HepG2 (cell line): ENCODE results near the gene SEC62. TPM values are rescaled to one million over a fixed set of nuclear protein-coding genes. Genes with fewer than 3 reads are reported as not detected.
A peak's percentile ranks its signal among the peaks of the same experiment; 100 is the strongest.

ENCODE experiments used
- CCDC6 ChIP-seq: sonication (generic); formaldehyde crosslinking; IDR thresholded peaks from 2 replicates; pipeline ENCODE4 v1.8.1; 2022; ENCODE audit warnings: mild to moderate bottlenecking, missing genetic modification reagents, moderate library complexity
- EEA1 ChIP-seq: sonication (generic); formaldehyde crosslinking; IDR thresholded peaks from 2 replicates; pipeline ENCODE4 v1.5.1; 2020; ENCODE audit warnings: mild to moderate bottlenecking, missing genetic modification reagents, borderline replicate concordance
- KLF9 ChIP-seq: IDR thresholded peaks from 2 replicates; pipeline ENCODE4 v1.6.1; 2016; ENCODE audit warnings: low read depth
- MBD4 ChIP-seq: IDR thresholded peaks from 2 replicates; pipeline ENCODE4 v1.6.1; 2012; ENCODE audit warnings: low read length, inconsistent platforms, borderline replicate concordance
- MEIS1 ChIP-seq: sonication (generic); formaldehyde crosslinking; IDR thresholded peaks from 2 replicates; pipeline ENCODE4 v1.9.0; 2021; ENCODE audit warnings: mild to moderate bottlenecking, missing genetic modification reagents, moderate library complexity, borderline replicate concordance
- RFX5 ChIP-seq: IDR thresholded peaks from 2 replicates; pipeline ENCODE4 v1.6.1; 2011; ENCODE audit warnings: low read depth, low read length, improper control_type of control experiment
- SATB2 ChIP-seq: sonication (generic); formaldehyde crosslinking; IDR thresholded peaks from 2 replicates; pipeline ENCODE4 v1.5.0; 2020; ENCODE audit warnings: missing genetic modification reagents
- SCMH1 ChIP-seq: sonication (generic); formaldehyde crosslinking; IDR thresholded peaks from 2 replicates; pipeline ENCODE4 v1.9.0; 2021; ENCODE audit warnings: missing genetic modification reagents, mild to moderate bottlenecking, borderline replicate concordance
- SNAPC2 ChIP-seq: sonication (generic); formaldehyde crosslinking; IDR thresholded peaks from 2 replicates; pipeline ENCODE4 v1.8.1; 2022; ENCODE audit warnings: mild to moderate bottlenecking, missing genetic modification reagents
- ZBTB3 ChIP-seq: sonication (generic); formaldehyde crosslinking; IDR thresholded peaks from 2 replicates; pipeline ENCODE4 v1.4.0; 2020; ENCODE audit warnings: low read depth, mild to moderate bottlenecking, moderate library complexity, missing genetic modification reagents, borderline replicate concordance
- ZNF17 ChIP-seq: sonication (generic); formaldehyde crosslinking; IDR thresholded peaks from 2 replicates; pipeline ENCODE4 v1.5.0; 2020; ENCODE audit warnings: mild to moderate bottlenecking, missing genetic modification reagents
- ZNF205 ChIP-seq: IDR thresholded peaks from 2 replicates; pipeline ENCODE4 v1.6.1; 2018; ENCODE audit warnings: missing biosample characterization, missing genetic modification reagents
- ZNF260 ChIP-seq: sonication (generic); formaldehyde crosslinking; IDR thresholded peaks from 2 replicates; pipeline ENCODE4 v1.4.0; 2020; ENCODE audit warnings: missing genetic modification reagents, low read depth, mild to moderate bottlenecking, borderline replicate concordance
- ZNF350 ChIP-seq: sonication (generic); formaldehyde crosslinking; IDR thresholded peaks from 2 replicates; pipeline ENCODE4 v1.4.0; 2020; ENCODE audit warnings: mild to moderate bottlenecking, low read depth, missing genetic modification reagents, borderline replicate concordance
- ZNF432 ChIP-seq: sonication (generic); formaldehyde crosslinking; IDR thresholded peaks from 2 replicates; pipeline ENCODE4 v1.5.0; 2020; ENCODE audit warnings: missing genetic modification reagents, mild to moderate bottlenecking, borderline replicate concordance
- ZNF546 ChIP-seq: sonication (generic); formaldehyde crosslinking; conservative IDR thresholded peaks from 2 replicates; pipeline ENCODE4 v1.8.1; 2023; ENCODE audit warnings: mild to moderate bottlenecking, missing genetic modification reagents
- ZNF644 ChIP-seq: IDR thresholded peaks from 2 replicates; pipeline ENCODE4 v1.6.1; 2016; ENCODE audit warnings: low read depth
- polyA plus RNA-seq, 8 experiments: library from polyadenylated mRNA; depleted of rRNA in 3 of 8; stranded (reverse) in 7 of 8; unstranded in 1 of 8; fragments of >200 nt; fragmentation: Illumina TruSeq in 4 of 8; extraction: Trizol in 4 of 8; gene quantifications; 2 replicates each; pipeline versions ENCODE4 v1.2.1 to v1.2.3, GENCODE V29; 2011 to 2016; ENCODE audit warnings: low read depth in 4 of 8, missing spikeins in 1 of 8, mixed read lengths in 1 of 8; ENCODE audit not compliant: insufficient read depth in 1 of 8
- total RNA-seq, 5 experiments: library from RNA; depleted of rRNA; stranded (reverse); fragments of >200 nt; fragmentation: Illumina TruSeq; extraction: Trizol; gene quantifications; 2 replicates each; pipeline ENCODE4 v1.2.3, GENCODE V29; 2016; ENCODE audit warnings: low read depth in 1 of 5
- TF ChIP-seq, protein P1 (sequence below), 2 experiments: IDR thresholded peaks; 2 replicates each; pipeline ENCODE4 v1.6.1; 2011 to 2012; ENCODE audit warnings: low read length in 2 of 2, borderline replicate concordance in 1 of 2, low read depth in 1 of 2, mild to moderate bottlenecking in 1 of 2, moderate library complexity in 1 of 2
- TF ChIP-seq, protein P2 (sequence below): sonication (generic); formaldehyde crosslinking; IDR thresholded peaks from 2 replicates; pipeline ENCODE4 v1.5.0; 2020; ENCODE audit warnings: missing genetic modification reagents
- TF ChIP-seq, protein P3 (sequence below): sonication (generic); formaldehyde crosslinking; IDR thresholded peaks from 2 replicates; pipeline ENCODE4 v1.4.0; 2020; ENCODE audit warnings: missing genetic modification reagents
- TF ChIP-seq, protein P4 (sequence below): sonication (generic); formaldehyde crosslinking; IDR thresholded peaks from 2 replicates; pipeline ENCODE4 v1.4.0; 2020; ENCODE audit warnings: missing genetic modification reagents
- TF ChIP-seq, protein P5 (sequence below): sonication (generic); formaldehyde crosslinking; IDR thresholded peaks from 2 replicates; pipeline ENCODE4 v1.5.1; 2020; ENCODE audit warnings: mild to moderate bottlenecking, missing genetic modification reagents, borderline replicate concordance

The SEC62 gene
- total and polyA plus RNA-seq, 2 of the 13 experiments (the other 11 are each of a cell fraction or from before 2014, with no cell fraction given), result 54.0 to 68.7 TPM

DNA sequence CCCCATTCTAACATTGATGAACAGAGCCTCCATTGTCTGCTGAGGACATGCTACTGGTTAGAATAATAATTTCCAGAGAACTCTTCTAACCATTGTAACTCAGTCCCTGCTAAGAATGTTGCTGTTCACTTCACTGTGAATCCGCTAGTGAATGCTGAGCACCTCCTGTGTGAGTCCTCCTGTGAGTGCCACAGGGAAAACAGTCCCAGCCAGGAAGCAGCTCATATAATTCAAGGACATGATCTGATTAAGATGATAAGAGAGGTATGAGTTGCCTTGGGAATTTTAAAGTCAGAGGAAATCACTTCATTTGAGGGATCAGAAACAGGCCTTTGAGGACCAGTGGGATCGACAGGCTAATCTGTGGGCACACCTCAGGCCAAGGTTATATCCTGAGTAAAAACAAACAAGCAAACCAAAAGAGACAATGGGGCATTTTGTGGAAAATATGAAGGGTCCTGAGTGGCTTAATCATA lies 37.3 kb downstream of the SEC62 start (continued):
- TF ChIP-seq, protein P1, sequence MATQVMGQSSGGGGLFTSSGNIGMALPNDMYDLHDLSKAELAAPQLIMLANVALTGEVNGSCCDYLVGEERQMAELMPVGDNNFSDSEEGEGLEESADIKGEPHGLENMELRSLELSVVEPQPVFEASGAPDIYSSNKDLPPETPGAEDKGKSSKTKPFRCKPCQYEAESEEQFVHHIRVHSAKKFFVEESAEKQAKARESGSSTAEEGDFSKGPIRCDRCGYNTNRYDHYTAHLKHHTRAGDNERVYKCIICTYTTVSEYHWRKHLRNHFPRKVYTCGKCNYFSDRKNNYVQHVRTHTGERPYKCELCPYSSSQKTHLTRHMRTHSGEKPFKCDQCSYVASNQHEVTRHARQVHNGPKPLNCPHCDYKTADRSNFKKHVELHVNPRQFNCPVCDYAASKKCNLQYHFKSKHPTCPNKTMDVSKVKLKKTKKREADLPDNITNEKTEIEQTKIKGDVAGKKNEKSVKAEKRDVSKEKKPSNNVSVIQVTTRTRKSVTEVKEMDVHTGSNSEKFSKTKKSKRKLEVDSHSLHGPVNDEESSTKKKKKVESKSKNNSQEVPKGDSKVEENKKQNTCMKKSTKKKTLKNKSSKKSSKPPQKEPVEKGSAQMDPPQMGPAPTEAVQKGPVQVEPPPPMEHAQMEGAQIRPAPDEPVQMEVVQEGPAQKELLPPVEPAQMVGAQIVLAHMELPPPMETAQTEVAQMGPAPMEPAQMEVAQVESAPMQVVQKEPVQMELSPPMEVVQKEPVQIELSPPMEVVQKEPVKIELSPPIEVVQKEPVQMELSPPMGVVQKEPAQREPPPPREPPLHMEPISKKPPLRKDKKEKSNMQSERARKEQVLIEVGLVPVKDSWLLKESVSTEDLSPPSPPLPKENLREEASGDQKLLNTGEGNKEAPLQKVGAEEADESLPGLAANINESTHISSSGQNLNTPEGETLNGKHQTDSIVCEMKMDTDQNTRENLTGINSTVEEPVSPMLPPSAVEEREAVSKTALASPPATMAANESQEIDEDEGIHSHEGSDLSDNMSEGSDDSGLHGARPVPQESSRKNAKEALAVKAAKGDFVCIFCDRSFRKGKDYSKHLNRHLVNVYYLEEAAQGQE (IDR thresholded peaks at IDR 0.05; ENCODE audit: borderline replicate concordance in 1 of 2, low read depth in 1 of 2, low read length in 2 of 2), result no peak
- TF ChIP-seq, protein P2, sequence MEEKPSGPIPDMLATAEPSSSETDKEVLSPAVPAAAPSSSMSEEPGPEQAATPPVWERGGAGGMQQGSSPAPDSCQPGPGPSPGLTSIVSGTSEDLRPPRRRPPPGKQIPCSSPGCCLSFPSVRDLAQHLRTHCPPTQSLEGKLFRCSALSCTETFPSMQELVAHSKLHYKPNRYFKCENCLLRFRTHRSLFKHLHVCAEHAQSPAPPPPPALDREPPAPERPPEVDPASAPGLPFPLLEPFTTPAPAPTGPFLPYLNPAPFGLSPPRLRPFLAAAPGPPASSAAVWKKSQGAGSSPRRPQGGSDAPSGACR, result no peak
- no peak for TF ChIP-seq EEA1 (CRISPR knock-in tag)
- no peak for TF ChIP-seq KLF9
- TF ChIP-seq ZNF17 (CRISPR knock-in tag), result no peak
- TF ChIP-seq, protein P3, sequence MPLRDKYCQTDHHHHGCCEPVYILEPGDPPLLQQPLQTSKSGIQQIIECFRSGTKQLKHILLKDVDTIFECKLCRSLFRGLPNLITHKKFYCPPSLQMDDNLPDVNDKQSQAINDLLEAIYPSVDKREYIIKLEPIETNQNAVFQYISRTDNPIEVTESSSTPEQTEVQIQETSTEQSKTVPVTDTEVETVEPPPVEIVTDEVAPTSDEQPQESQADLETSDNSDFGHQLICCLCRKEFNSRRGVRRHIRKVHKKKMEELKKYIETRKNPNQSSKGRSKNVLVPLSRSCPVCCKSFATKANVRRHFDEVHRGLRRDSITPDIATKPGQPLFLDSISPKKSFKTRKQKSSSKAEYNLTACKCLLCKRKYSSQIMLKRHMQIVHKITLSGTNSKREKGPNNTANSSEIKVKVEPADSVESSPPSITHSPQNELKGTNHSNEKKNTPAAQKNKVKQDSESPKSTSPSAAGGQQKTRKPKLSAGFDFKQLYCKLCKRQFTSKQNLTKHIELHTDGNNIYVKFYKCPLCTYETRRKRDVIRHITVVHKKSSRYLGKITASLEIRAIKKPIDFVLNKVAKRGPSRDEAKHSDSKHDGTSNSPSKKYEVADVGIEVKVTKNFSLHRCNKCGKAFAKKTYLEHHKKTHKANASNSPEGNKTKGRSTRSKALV, result no peak
- TF ChIP-seq ZNF205 (CRISPR knock-in tag), result 0 out of 2 replicates have a peak, but pooled peaks have one; percentile 45
- TF ChIP-seq ZNF350 (CRISPR knock-in tag), result no peak
- TF ChIP-seq, protein P4, sequence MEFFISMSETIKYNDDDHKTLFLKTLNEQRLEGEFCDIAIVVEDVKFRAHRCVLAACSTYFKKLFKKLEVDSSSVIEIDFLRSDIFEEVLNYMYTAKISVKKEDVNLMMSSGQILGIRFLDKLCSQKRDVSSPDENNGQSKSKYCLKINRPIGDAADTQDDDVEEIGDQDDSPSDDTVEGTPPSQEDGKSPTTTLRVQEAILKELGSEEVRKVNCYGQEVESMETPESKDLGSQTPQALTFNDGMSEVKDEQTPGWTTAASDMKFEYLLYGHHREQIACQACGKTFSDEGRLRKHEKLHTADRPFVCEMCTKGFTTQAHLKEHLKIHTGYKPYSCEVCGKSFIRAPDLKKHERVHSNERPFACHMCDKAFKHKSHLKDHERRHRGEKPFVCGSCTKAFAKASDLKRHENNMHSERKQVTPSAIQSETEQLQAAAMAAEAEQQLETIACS, result no peak
- TF ChIP-seq, protein P5, sequence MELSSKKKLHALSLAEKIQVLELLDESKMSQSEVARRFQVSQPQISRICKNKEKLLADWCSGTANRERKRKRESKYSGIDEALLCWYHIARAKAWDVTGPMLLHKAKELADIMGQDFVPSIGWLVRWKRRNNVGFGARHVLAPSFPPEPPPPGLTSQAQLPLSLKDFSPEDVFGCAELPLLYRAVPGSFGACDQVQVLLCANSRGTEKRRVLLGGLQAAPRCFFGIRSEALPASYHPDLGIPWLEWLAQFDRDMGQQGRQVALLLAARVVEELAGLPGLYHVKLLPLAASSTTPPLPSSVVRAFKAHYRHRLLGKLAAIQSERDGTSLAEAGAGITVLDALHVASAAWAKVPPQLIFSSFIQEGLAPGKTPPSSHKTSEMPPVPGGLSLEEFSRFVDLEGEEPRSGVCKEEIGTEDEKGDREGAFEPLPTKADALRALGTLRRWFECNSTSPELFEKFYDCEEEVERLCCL (CRISPR knock-in tag), result no peak
- TF ChIP-seq CCDC6, result no peak
- no peak for TF ChIP-seq ZBTB3 (CRISPR knock-in tag)
- TF ChIP-seq ZNF432 (CRISPR knock-in tag), result no peak
- no peak for TF ChIP-seq SATB2 (CRISPR knock-in tag)
- no peak for TF ChIP-seq MEIS1 (CRISPR knock-in tag)
- no peak for TF ChIP-seq ZNF546 (CRISPR knock-in tag)
- TF ChIP-seq RFX5, result no peak
- no peak for TF ChIP-seq MBD4
- TF ChIP-seq SCMH1 (CRISPR knock-in tag), result no peak
- TF ChIP-seq ZNF644 (CRISPR knock-in tag), result peak; percentile 46; the same call in 1 of the 2 replicates
- no peak for TF ChIP-seq SNAPC2 (CRISPR knock-in tag)
- TF ChIP-seq ZNF260 (CRISPR knock-in tag), result no peak
